AG09319 (cell line): Measurements from ENCODE around the gene L3MBTL3.

Experiments
- DNase-seq: peaks from one replicate; pipeline ENCODE4 v3.0.0-alpha.2; 2010; ENCODE audit warnings: low read depth; ENCODE audit errors: extremely low read depth
- CTCF ChIP-seq: IDR thresholded peaks from 2 replicates; pipeline ENCODE4 v1.5.1; 2011; ENCODE audit warnings: low read depth, mild to moderate bottlenecking, inconsistent platforms, low read length, moderate library complexity

L3MBTL3 gene

GRCh38 chr6:130182466-130182865 is 164.1 kb downstream of the L3MBTL3 start:
- DNase-seq: no peak
- TF ChIP-seq CTCF: no peak

- no peak for TF ChIP-seq CTCF
- no peak for DNase-seq
These were observed 165.2 kb downstream of the L3MBTL3 start for GRCh38 chr6:130183271-130184222.

DNA sequence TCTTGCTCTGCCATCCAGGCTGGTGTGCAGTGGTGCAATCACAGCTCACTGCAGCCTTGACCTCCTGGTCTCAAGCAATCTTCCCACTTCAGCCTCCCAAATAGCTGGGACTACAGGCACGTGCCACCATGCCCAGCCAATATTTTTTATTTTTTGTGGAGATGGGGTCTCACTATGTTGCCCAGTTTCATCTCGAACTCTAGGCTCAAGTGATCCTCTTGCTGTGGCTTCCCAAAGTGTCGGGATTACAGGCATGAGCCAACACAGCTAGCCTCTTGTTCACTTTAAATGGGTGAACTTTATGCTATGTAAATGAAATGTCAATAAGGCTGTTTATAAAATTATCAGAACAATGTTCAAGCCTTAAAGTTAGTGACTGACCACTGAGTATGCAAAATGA is 167.3 kb downstream of the L3MBTL3 start:
- no peak for DNase-seq
- TF ChIP-seq CTCF: no peak

GRCh38 chr6:130187335-130188206 is 169.2 kb downstream of the L3MBTL3 start:
- TF ChIP-seq CTCF: no peak

DNA sequence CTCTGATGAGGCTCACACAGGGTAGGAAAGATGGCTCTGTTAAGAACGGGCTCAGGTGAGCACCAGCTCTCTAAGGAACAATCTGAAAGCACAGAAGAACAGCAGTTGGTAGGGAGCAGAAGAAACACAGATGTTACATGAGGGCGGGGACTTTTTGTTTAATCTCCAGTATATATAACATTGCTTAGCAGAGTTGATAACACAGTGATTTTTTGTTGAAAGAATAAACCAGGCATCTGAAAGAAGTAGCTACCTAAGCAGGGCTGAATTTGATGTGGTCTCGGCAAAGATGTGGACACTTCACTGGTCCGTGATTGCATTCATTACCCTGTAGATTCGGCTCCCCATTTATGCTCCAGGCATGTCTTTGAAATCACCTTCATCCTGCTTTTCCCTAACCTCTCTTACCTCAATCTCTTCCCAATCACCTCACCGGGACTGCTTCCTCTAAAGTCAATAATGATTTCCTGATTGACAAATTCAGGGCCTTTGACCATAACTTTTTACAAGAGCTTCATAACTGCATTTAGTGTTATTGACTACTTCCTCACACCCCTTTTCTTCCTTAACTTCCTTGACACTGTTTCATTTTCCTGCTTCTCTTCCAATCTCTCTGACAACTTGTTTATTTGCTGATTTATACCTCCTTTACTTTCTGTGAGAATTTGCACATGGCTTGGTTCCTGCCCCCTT is 170.0 kb downstream of the L3MBTL3 start:
- DNase-seq: no peak
- no peak for TF ChIP-seq CTCF

More at GRCh38 chr6:130187335-130188206, 169.2 kb downstream of the L3MBTL3 start:
- no peak for DNase-seq

DNA sequence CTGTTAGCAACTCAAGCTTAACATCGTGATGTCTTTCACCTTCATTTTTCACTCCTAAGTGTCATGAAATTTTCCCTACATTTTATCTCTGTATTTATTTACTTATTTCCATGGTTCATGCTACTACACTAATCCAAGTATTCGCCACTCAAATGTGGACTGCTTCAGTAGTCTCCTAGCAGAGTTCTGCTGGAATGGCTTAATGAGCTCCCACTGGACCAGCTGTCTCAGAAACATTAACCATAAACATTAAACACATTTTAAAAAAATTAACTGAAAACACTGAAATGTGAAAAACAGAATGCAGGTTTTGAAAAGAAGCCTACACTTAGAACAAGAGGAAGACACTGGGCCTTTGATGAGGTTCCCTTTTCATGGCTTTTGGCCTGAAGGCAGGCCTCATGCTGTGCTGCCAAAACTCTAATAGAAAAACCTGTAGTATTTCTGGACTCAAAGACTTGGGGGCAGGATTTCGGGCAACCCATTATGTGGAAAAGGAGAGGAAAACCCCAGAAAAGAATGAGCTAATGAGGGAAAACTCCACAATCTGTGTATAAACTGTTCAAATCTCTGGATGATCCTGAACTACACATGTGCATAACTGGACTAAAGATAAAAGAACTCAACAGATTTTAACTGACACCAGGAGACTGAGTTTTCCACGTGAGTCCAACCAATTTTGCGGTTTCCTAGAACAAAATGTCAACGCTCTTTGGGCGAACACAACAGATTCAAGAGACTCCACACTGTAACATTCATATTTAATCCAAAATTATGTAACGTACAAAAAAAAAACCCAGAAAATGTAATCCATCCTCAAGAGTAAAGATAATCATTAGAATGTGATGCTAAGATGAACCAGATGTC is 171.4 kb downstream of the L3MBTL3 start:
- TF ChIP-seq CTCF: no peak
- DNase-seq: no peak
